ENCODE measurements around the gene TFEC.

DNA sequence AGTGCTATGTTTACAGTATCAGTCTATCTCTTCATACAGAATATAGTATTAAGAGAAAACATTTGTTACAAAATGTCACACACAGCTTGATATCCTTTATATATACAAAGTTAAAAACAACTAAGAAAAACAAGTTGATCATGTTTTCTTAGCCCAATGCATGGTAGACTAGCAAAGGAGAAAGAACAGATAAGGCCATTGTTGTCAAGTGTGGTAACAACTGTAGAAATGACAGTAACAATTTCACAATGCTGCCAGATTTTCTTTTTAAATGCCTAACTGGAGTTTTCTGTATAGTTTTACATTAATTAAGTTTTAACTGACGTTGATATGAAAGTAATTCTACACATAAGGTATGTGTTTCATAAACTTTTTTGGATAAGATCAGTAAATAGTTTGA is 65.8 kb downstream of the TFEC start:
- TF ChIP-seq EZH2 (IDR thresholded peaks at IDR 0.05): no peak
- TF ChIP-seq SRF (IDR thresholded peaks at IDR 0.05; ENCODE audit: low read depth): no peak
- TF ChIP-seq, protein P1, sequence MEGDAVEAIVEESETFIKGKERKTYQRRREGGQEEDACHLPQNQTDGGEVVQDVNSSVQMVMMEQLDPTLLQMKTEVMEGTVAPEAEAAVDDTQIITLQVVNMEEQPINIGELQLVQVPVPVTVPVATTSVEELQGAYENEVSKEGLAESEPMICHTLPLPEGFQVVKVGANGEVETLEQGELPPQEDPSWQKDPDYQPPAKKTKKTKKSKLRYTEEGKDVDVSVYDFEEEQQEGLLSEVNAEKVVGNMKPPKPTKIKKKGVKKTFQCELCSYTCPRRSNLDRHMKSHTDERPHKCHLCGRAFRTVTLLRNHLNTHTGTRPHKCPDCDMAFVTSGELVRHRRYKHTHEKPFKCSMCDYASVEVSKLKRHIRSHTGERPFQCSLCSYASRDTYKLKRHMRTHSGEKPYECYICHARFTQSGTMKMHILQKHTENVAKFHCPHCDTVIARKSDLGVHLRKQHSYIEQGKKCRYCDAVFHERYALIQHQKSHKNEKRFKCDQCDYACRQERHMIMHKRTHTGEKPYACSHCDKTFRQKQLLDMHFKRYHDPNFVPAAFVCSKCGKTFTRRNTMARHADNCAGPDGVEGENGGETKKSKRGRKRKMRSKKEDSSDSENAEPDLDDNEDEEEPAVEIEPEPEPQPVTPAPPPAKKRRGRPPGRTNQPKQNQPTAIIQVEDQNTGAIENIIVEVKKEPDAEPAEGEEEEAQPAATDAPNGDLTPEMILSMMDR (IDR thresholded peaks at IDR 0.05 in 2 of 3, conservative IDR thresholded peaks at IDR 0.05 in 1 of 3; ENCODE audit: borderline replicate concordance in 1 of 3, insufficient read depth in 1 of 3, low read depth in 2 of 3, low read length in 2 of 3): no peak
- no peak for TF ChIP-seq POLR2A (IDR thresholded peaks at IDR 0.05; ENCODE audit: borderline replicate concordance, extremely low read depth, insufficient read depth, insufficient read length)
- TF ChIP-seq ZFX (IDR thresholded peaks at IDR 0.05): no peak
- no peak for TF ChIP-seq RAD21 (IDR thresholded peaks at IDR 0.05; ENCODE audit: low read depth)

Data from HCT116 (cell line).